HepG2 (cell line): Measurements from ENCODE around the gene PRR35. TPM values are rescaled to one million over a fixed set of nuclear protein-coding genes. Genes with fewer than 3 reads are reported as not detected.

Experiments
- AGO2 ChIP-seq: fragments of 200-400 bp; formaldehyde crosslinking; optimal IDR thresholded peaks from 2 replicates; pipeline ENCODE3; 2017; ENCODE audit warnings: mild to moderate bottlenecking, low read depth, low read length, moderate library complexity
- ARNT2 ChIP-seq: sonication (generic); formaldehyde crosslinking; IDR thresholded peaks from 2 replicates; pipeline ENCODE4 v1.8.0; 2022; ENCODE audit warnings: mild to moderate bottlenecking, low read depth, missing genetic modification reagents, moderate library complexity
- MAX ChIP-seq: IDR thresholded peaks from 2 replicates; pipeline ENCODE4 v1.6.1; 2012; ENCODE audit warnings: inconsistent platforms
- NFAT5 ChIP-seq: sonication (generic); formaldehyde crosslinking; IDR thresholded peaks from 2 replicates; pipeline ENCODE4 v1.4.0; 2020; ENCODE audit warnings: missing genetic modification reagents
- PCBP2 ChIP-seq: fragments of 200-400 bp; formaldehyde crosslinking; optimal IDR thresholded peaks from 2 replicates; pipeline ENCODE3; 2018; ENCODE audit warnings: low read length, low read depth; ENCODE audit not compliant: poor library complexity, severe bottlenecking
- RNF219 ChIP-seq: sonication (generic); formaldehyde crosslinking; IDR thresholded peaks from 2 replicates; pipeline ENCODE4 v1.5.0; 2020; ENCODE audit warnings: mild to moderate bottlenecking, missing genetic modification reagents
- SMYD3 ChIP-seq: sonication (generic); formaldehyde crosslinking; IDR thresholded peaks from 2 replicates; pipeline ENCODE4 v1.8.1; 2023; ENCODE audit warnings: mild to moderate bottlenecking, missing genetic modification reagents
- TGIF2 ChIP-seq: IDR thresholded peaks from 2 replicates; pipeline ENCODE4 v1.6.1; 2016; ENCODE audit warnings: control low read depth, missing compliant biosample characterization
- ZGPAT ChIP-seq: IDR thresholded peaks from 2 replicates; pipeline ENCODE4 v1.6.1; 2016; ENCODE audit warnings: mild to moderate bottlenecking
- ZNF10 ChIP-seq: sonication (generic); formaldehyde crosslinking; IDR thresholded peaks from 2 replicates; pipeline ENCODE4 v1.4.0; 2020; ENCODE audit warnings: mild to moderate bottlenecking, low read depth, missing genetic modification reagents, borderline replicate concordance
- ZNF142 ChIP-seq: sonication (generic); formaldehyde crosslinking; IDR thresholded peaks from 2 replicates; pipeline ENCODE4 v1.4.0; 2020; ENCODE audit warnings: missing genetic modification reagents
- ZNF235 ChIP-seq: sonication (generic); formaldehyde crosslinking; IDR thresholded peaks from 2 replicates; pipeline ENCODE4 v1.8.1; 2023; ENCODE audit warnings: mild to moderate bottlenecking, missing genetic modification reagents, borderline replicate concordance
- ZNF740 ChIP-seq: sonication (generic); formaldehyde crosslinking; IDR thresholded peaks from 2 replicates; pipeline ENCODE4 v1.4.0; 2020; ENCODE audit warnings: missing genetic modification reagents
- polyA plus RNA-seq, 8 experiments: library from polyadenylated mRNA; depleted of rRNA in 3 of 8; stranded (reverse) in 7 of 8; unstranded in 1 of 8; fragments of >200 nt; fragmentation: Illumina TruSeq in 4 of 8; extraction: Trizol in 4 of 8; gene quantifications; 2 replicates each; pipeline versions ENCODE4 v1.2.1 to v1.2.3, GENCODE V29; 2011 to 2016; ENCODE audit warnings: low read depth in 4 of 8, missing spikeins in 1 of 8, mixed read lengths in 1 of 8; ENCODE audit not compliant: insufficient read depth in 1 of 8
- total RNA-seq, 5 experiments: library from RNA; depleted of rRNA; stranded (reverse); fragments of >200 nt; fragmentation: Illumina TruSeq; extraction: Trizol; gene quantifications; 2 replicates each; pipeline ENCODE4 v1.2.3, GENCODE V29; 2016; ENCODE audit warnings: low read depth in 1 of 5

PRR35 gene
- total and polyA plus RNA-seq, 2 of the 13 experiments (the other 11 are each of a cell fraction or from before 2014, with no cell fraction given): 0.07 to 0.16 TPM

GRCh38 chr16:558298-559020 is 1.7 kb upstream of the PRR35 start (continued):
- TF ChIP-seq NFAT5 (CRISPR knock-in tag) (no peak), MAX (peak; percentile 78), SMYD3 (CRISPR knock-in tag) (no peak), ZNF10 (no peak), ARNT2 (CRISPR knock-in tag) (no peak), TGIF2 (CRISPR knock-in tag) (no peak; the same call in 1 of the 2 replicates), RNF219 (no peak), ZNF142 (CRISPR knock-in tag) (no peak), ZNF740 (CRISPR knock-in tag) (no peak), ZGPAT (CRISPR knock-in tag) (peak; percentile 85), ZNF235 (CRISPR knock-in tag) (no peak), PCBP2 (no peak), AGO2 (no peak)
